ENCODE data around the gene CHST11.

GRCh38 chr12:104707194-104707593 lies 250.4 kb downstream of the CHST11 start:
- no peak for TF ChIP-seq CTCF (conservative IDR thresholded peaks at IDR 0.05; ENCODE audit: low read depth, low read length)
- no peak for TF ChIP-seq EZH2 (IDR thresholded peaks at IDR 0.05; ENCODE audit: borderline replicate concordance, low read depth, low read length, poor library complexity, severe bottlenecking)

Measured in A673 (cell line).